GM19455 (cell line): ENCODE measurements around the gene EXT2.

Source experiments
- ATAC-seq: cut with Tn5 transposase; IDR thresholded peaks from one replicate; pipeline ENCODE4 v1.9.1; 2021; ENCODE audit not compliant: unreplicated experiment

The EXT2 gene

GRCh38 chr11:44235765-44236201 is 140.3 kb downstream of the EXT2 start:
- ATAC-seq = no peak

- no peak for ATAC-seq
Measured at GRCh38 chr11:44236296-44236695, 140.8 kb downstream of the EXT2 start.

- no peak for ATAC-seq
Measured at GRCh38 chr11:44237156-44237555, 141.7 kb downstream of the EXT2 start.

GRCh38 chr11:44241851-44242250 is 146.4 kb downstream of the EXT2 start:
- ATAC-seq = no peak

GRCh38 chr11:44243086-44243485 is 147.6 kb downstream of the EXT2 start:
- ATAC-seq = no peak

- ATAC-seq = no peak
Measured at GRCh38 chr11:44243595-44244343, 148.3 kb downstream of the EXT2 start.

- no peak for ATAC-seq
Measured at GRCh38 chr11:44244639-44245310, 149.3 kb downstream of the EXT2 start.

GRCh38 chr11:44246726-44247125 is 151.2 kb downstream of the EXT2 start:
- ATAC-seq = no peak

GRCh38 chr11:44247508-44247907 is 152.0 kb downstream of the EXT2 start:
- ATAC-seq = no peak

- ATAC-seq = no peak
Measured at GRCh38 chr11:44248109-44248508, 152.6 kb downstream of the EXT2 start.

GRCh38 chr11:44250421-44250820 is 154.9 kb downstream of the EXT2 start:
- no peak for ATAC-seq

- no peak for ATAC-seq
Measured at GRCh38 chr11:44252999-44253602, 157.6 kb downstream of the EXT2 start.

- ATAC-seq = no peak
Measured at GRCh38 chr11:44255406-44256071, 160.1 kb downstream of the EXT2 start.

- no peak for ATAC-seq
Measured at GRCh38 chr11:44256673-44257291, 161.3 kb downstream of the EXT2 start.

GRCh38 chr11:44257338-44258189 is 162.1 kb downstream of the EXT2 start:
- ATAC-seq = no peak

- no peak for ATAC-seq
Measured at GRCh38 chr11:44258190-44258489, 162.7 kb downstream of the EXT2 start.

- no peak for ATAC-seq
Measured at GRCh38 chr11:44258839-44259420, 163.5 kb downstream of the EXT2 start.

GRCh38 chr11:44260081-44260480 is 164.6 kb downstream of the EXT2 start:
- ATAC-seq = no peak

- no peak for ATAC-seq
Measured at GRCh38 chr11:44261800-44262591, 166.5 kb downstream of the EXT2 start.
